Measurements from ENCODE around the gene C6orf89.
"Not testable (repeated sequence)": the region's sequence is repeated elsewhere in the genome, so short reads cannot be mapped to it uniquely, and the experiment has no call there.

Gene C6orf89

GRCh38 chr6:36947570-36948351 lies 62.0 kb downstream of the C6orf89 start:
- no peak for DNase-seq (ENCODE audit: low read depth)

- not testable (repeated sequence) for DNase-seq (ENCODE audit: low read depth)
Measured at GRCh38 chr6:36949076-36949475, 63.3 kb downstream of the C6orf89 start.

- DNase-seq (ENCODE audit: low read depth), result no peak
Measured at GRCh38 chr6:36949636-36950035, 63.9 kb downstream of the C6orf89 start.

GRCh38 chr6:36953931-36954261 lies 68.1 kb downstream of the C6orf89 start:
- DNase-seq (ENCODE audit: low read depth), result no peak

- DNase-seq (ENCODE audit: low read depth), result no peak
Measured at GRCh38 chr6:36954262-36954931, 68.6 kb downstream of the C6orf89 start, which contains the start of gene PI16. Gene PI16, plus strand, starts transcription at chr6:36954738. Its CDS starts 23 bp downstream, at chr6:36954761.

- DNase-seq (ENCODE audit: low read depth), result no peak
Measured at GRCh38 chr6:36955136-36955535, 69.4 kb downstream of the C6orf89 start.

GRCh38 chr6:36955671-36956445 lies 70.1 kb downstream of the C6orf89 start:
- no peak for DNase-seq (ENCODE audit: low read depth)

GRCh38 chr6:36956446-36956820 lies 70.7 kb downstream of the C6orf89 start:
- DNase-seq (ENCODE audit: low read depth), result no peak

GRCh38 chr6:36957773-36958271 lies 72.1 kb downstream of the C6orf89 start:
- no peak for DNase-seq (ENCODE audit: low read depth)

GRCh38 chr6:36958775-36959554 lies 73.2 kb downstream of the C6orf89 start:
- DNase-seq (ENCODE audit: low read depth), result no peak

GRCh38 chr6:36959555-36960250 lies 74.0 kb downstream of the C6orf89 start:
- no peak for DNase-seq (ENCODE audit: low read depth)

GRCh38 chr6:36961441-36962435 lies 76.0 kb downstream of the C6orf89 start:
- DNase-seq (ENCODE audit: low read depth), result no peak

- peak; percentile 54 for DNase-seq (ENCODE audit: low read depth)
Measured at GRCh38 chr6:36962874-36963273, 77.1 kb downstream of the C6orf89 start.

GRCh38 chr6:36963451-36964290 lies 77.9 kb downstream of the C6orf89 start:
- no peak for DNase-seq (ENCODE audit: low read depth)

- DNase-seq (ENCODE audit: low read depth), result no peak
Measured at GRCh38 chr6:36964349-36964748, 78.6 kb downstream of the C6orf89 start.

GRCh38 chr6:36964908-36965307 lies 79.2 kb downstream of the C6orf89 start:
- no peak for DNase-seq (ENCODE audit: low read depth)

- no peak for DNase-seq (ENCODE audit: low read depth)
Measured at GRCh38 chr6:36967301-36967700, 81.5 kb downstream of the C6orf89 start.

- DNase-seq (ENCODE audit: low read depth), result no peak
Measured at GRCh38 chr6:36967757-36968156, 82.0 kb downstream of the C6orf89 start.
